Measurements from ENCODE around the gene TOMM20. TPM values are rescaled to one million over a fixed set of nuclear protein-coding genes. Genes with fewer than 3 reads are reported as not detected.
"Not testable (repeated sequence)": the region's sequence is repeated elsewhere in the genome, so short reads cannot be mapped to it uniquely, and the experiment has no call there.

Gene TOMM20
- polyA plus RNA-seq, 4 donors: 173 to 225 (median 207) TPM

- DNase-seq (ENCODE audit: low read depth in 4 of 4, low spot score in 2 of 4): not testable (repeated sequence)
These were observed 43.1 kb downstream of the TOMM20 start for GRCh38 chr1:235085411-235086117.

- DNase-seq (ENCODE audit: low read depth in 4 of 4, low spot score in 2 of 4): not testable (repeated sequence)
These were observed 47.8 kb downstream of the TOMM20 start for GRCh38 chr1:235080788-235081187.

GRCh38 chr1:235080297-235080657 lies 48.4 kb downstream of the TOMM20 start:
- DNase-seq (ENCODE audit: low read depth in 4 of 4, low spot score in 2 of 4): not testable (repeated sequence)

- DNase-seq (ENCODE audit: low read depth in 4 of 4, low spot score in 2 of 4): no peak
These were observed 49.0 kb downstream of the TOMM20 start for GRCh38 chr1:235079443-235080296.

GRCh38 chr1:235078480-235079381 lies 49.9 kb downstream of the TOMM20 start:
- no peak for DNase-seq (ENCODE audit: low read depth in 4 of 4, low spot score in 2 of 4)

DNA sequence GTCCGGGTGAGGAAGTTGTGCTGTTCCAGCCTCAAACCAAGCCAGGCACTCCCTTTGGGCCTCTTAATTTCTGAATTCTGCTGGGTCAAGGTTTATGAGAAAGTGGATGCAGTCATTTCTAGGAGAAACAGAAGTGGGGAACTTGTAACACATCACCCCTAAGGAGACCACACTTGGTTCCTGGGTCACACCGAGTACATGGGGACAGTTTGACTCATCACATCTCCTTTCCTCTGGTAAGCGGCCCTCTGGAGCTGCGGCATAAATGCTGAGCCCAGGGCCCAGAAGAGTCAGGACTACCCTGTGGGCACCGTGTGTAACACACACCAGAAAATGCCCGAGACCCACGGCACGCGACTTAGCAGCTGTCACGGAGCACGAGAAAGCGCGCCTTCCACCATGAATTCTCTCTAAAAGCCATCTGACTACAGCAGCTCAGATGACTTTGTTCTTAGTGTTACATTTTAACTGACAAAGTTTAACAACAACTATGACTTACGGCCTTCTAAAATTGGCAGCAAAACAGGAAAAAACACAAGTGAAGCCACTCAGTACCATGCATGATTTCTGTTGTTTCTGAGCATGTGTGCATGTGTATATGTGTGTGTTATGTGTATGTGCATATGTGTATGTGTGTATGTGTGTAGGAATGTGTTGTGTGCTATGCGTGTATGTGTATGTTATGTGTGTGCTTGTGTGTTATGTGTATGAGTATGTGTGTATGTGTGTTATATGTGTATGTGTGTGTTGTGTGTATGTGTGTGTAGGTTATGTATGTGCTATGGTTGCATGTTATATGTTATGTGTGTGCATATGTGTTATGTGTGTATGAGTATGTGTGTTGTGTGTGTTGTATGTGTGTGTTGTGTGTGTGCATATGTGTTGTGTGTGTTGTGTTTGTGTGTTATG lies 50.8 kb downstream of the TOMM20 start:
- no peak for DNase-seq (ENCODE audit: low read depth in 4 of 4, low spot score in 2 of 4)

DNA sequence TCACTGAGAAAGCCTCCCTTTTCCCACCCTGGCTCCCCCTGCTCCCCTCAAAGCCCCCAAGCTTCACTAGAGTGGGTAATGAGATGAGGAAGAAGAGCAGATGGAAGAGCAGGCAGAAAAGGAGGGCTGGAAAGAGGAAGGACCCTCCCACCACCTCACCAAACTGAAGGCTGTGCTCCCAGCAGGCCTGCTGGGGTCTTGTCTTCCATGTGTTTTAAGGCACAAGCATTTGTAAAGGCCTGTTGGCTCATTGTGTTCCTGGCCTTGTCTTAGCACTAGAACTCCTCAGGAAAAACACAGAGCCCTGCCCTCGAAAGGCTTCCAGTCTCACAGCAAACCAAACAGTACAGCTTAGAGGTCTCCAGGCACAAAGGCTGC lies 51.5 kb downstream of the TOMM20 start:
- DNase-seq (ENCODE audit: low read depth in 4 of 4, low spot score in 2 of 4): no peak

- no peak for DNase-seq (ENCODE audit: low read depth in 4 of 4, low spot score in 2 of 4)
These were observed 52.0 kb downstream of the TOMM20 start for GRCh38 chr1:235076504-235077162.

- DNase-seq (ENCODE audit: low read depth in 4 of 4, low spot score in 2 of 4): no peak
These were observed 52.8 kb downstream of the TOMM20 start for GRCh38 chr1:235075777-235076308.

DNA sequence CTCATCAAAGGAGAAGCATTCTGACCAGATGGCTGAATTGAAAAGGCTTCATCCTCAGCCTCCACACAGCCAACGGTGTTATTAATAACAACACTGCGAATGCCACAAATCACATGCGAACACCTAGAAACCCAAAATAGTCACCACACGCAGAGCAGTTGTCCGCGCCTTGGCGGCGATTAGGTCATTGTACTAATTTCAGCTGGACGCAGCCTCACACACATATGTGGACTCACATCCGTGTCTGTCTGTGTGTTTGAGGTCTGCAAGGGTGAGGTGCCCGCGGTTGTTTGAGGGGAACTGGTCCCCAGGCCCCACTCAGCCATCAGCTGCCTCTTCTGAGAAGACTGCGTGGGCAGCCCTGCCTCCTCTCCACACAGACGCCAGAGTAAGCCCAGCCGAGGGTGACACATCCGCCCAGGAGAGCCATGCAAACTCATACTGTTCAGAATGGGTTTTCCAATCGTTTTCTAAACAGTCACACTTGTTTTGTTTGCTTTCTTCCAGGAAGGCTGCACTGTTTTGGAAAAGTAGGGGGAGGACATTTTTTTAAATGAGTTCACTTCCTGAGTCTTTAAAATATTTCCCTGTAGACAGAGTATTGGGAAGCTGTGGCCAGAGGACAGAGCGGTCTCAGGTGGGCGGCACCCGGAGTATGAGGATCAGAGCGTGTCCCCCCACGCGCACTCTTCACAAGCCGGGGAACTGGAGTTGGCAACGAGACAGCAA lies 53.4 kb downstream of the TOMM20 start:
- DNase-seq (ENCODE audit: low read depth in 4 of 4, low spot score in 2 of 4): no peak

- DNase-seq (ENCODE audit: low read depth in 4 of 4, low spot score in 2 of 4): no peak
These were observed 54.1 kb downstream of the TOMM20 start for GRCh38 chr1:235074523-235075047.

GRCh38 chr1:235073968-235074522 lies 54.6 kb downstream of the TOMM20 start:
- no peak for DNase-seq (ENCODE audit: low read depth in 4 of 4, low spot score in 2 of 4)

DNA sequence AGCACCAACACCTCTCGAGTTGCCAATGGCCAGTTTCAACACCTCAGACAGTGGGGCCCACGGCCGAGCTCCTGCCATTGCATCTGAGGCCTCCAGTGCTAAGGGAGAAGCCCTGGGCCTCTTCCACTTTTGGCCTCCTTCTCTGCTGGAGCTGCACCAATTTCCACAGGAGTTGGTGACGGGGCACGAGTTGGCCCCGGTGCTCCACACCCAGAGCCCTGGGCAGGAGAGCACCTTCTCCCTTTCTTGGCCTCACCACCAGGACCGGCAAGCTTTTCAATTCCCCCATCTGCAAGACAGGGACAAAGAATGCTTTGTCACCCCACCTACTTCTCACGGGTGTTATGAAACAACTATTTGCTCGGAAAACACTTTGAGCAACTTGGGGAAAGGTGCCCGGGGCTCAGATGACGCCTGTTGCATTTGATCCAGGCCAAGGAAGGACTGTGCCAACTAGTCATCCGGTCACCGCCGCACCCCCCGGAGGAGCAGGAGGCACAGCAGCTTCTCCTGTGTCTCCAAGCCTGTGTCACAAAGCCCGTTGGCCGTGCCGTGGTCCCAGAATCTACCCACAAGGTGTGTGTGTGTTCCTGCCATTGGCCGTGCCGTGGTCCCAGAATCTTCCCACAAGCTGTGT lies 55.2 kb downstream of the TOMM20 start:
- no peak for DNase-seq (ENCODE audit: low read depth in 4 of 4, low spot score in 2 of 4)

DNA sequence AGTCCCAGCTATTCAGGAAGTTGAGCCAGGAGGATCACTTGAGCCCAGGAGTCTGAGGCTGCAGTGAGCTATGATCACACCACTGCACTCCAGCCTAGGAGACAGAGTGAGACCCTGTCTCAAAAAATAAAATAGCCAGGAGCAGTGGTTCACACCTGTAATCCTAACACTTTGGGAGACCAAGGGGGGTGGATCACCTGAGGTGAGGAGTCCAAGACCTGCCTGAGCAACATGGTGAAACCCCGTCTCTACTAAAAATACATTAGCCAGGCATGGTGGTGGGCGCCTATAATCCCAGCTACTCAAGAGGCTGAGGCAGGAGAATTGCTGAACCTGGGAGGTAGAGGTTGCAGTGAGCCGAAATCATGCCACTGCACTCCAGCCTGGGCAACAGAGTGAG lies 56.1 kb downstream of the TOMM20 start:
- not testable (repeated sequence) for DNase-seq (ENCODE audit: low read depth in 4 of 4, low spot score in 2 of 4)

GRCh38 chr1:235072096-235072495 lies 56.5 kb downstream of the TOMM20 start:
- no peak for DNase-seq (ENCODE audit: low read depth in 4 of 4, low spot score in 2 of 4)

DNA sequence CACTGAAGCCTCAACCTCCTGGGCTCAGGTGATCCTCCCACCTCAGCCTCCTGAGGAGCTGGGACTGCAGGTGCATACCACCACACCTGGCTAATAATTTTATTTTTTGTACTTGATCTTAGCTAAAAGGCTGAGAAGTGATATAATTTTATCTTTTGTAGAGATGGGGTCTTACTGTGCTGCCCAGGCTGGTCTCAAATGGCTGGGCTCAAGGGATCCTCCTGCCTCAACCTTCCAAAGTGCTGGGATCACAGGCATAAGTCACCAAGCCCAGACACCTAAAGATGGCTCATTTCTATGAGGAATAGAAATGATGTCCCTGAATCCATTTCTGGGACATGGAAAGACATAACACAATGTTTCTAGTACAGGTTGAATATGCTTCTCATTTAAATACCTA lies 57.8 kb downstream of the TOMM20 start:
- DNase-seq (ENCODE audit: low read depth in 4 of 4, low spot score in 2 of 4): no peak
